A549 (cell line): ENCODE data around the gene ROCK1. TPM values are rescaled to one million over a fixed set of nuclear protein-coding genes. Genes with fewer than 3 reads are reported as not detected.

Source experiments
- ATAC-seq, 2 experiments: fragments of 200-7000 bp in 1 of 2; fragments of >200 bp in 1 of 2; cut with Nextera tagmentation in 1 of 2; cut with Tn5 transposase in 1 of 2; 3 replicates each; pipeline versions ENCODE4 v1.8.0 to v1.9.1; 2018 to 2020; ENCODE audit warnings: mild to moderate bottlenecking in 1 of 2, moderate library complexity in 1 of 2
- CTCF ChIA-PET: fragments of 300-600 bp; sonication (Branson Sonifier 250); formaldehyde crosslinking; extraction: SDS; loops from one replicate; lab custom pipeline; 2021; ENCODE audit warnings: antibody characterized with exemption, inconsistent platforms; lab: Yijun Ruan, JAX
- POLR2A ChIA-PET: fragments of 350-600 bp; formaldehyde crosslinking; extraction: SDS; loops from one replicate; lab custom pipeline; 2021; ENCODE audit warnings: antibody characterized with exemption, inconsistent platforms; lab: Yijun Ruan, JAX
- DNase-seq, 2 experiments: peaks; one replicate each; pipeline versions ENCODE4 v3.0.0 to v3.0.0-alpha.2; 2011 to 2016; ENCODE audit warnings: low read depth in 1 of 2, low spot score in 1 of 2
- FAIRE-seq: peaks from 2 replicates; lab custom pipeline; 2011; peaks lifted over from hg19 to GRCh38; lab: Jason Lieb, UNC
- H3K27ac ChIP-seq, 2 experiments: fragments of >200 bp; sonication (Bioruptor Twin); formaldehyde crosslinking; 3 replicates each; pipeline ENCODE4 v1.5.1; 2016 to 2017
- H3K4me1 ChIP-seq: fragments of >200 bp; sonication (Bioruptor Twin); formaldehyde crosslinking; 3 replicates; pipeline ENCODE4 v1.6.1; 2016
- H3K4me2 ChIP-seq: fragments of >200 bp; sonication (Bioruptor Twin); formaldehyde crosslinking; 3 replicates; pipeline ENCODE4 v1.6.1; 2016
- H3K4me3 ChIP-seq: fragments of >200 bp; sonication (Bioruptor Twin); formaldehyde crosslinking; 3 replicates; pipeline ENCODE4 v1.5.1; 2016
- H3K9me3 ChIP-seq: fragments of >200 bp; sonication (Bioruptor Twin); formaldehyde crosslinking; 3 replicates; pipeline ENCODE4 v1.6.1; 2016
- ATOH8 ChIP-seq: fragments of 250-450 bp; sonication (Bioruptor Pico); IDR thresholded peaks from 2 replicates; pipeline ENCODE4 v1.5.0; 2020; ENCODE audit warnings: low read depth, mild to moderate bottlenecking, moderate library complexity
- CHD4 ChIP-seq: fragments of 200-600 bp; sonication (generic); IDR thresholded peaks from 2 replicates; pipeline ENCODE4 v1.6.1; 2016; ENCODE audit warnings: antibody characterized with exemption, mild to moderate bottlenecking, borderline replicate concordance
- E2F6 ChIP-seq: IDR thresholded peaks from 2 replicates; pipeline ENCODE4 v1.6.1; 2012; ENCODE audit warnings: low read depth, borderline replicate concordance
- EHMT2 ChIP-seq: fragments of 200-600 bp; sonication (generic); IDR thresholded peaks from 2 replicates; pipeline ENCODE4 v1.6.1; 2016; ENCODE audit warnings: antibody characterized with exemption, low read depth, mild to moderate bottlenecking, moderate library complexity
- EP300 ChIP-seq, 2 experiments: fragments of >200 bp; sonication (Bioruptor Twin); formaldehyde crosslinking; IDR thresholded peaks; 2 replicates in 1 of 2; 3 replicates in 1 of 2; pipeline ENCODE4 v1.6.1; 2016 to 2017
- ESRRA ChIP-seq: fragments of 150-350 bp; IDR thresholded peaks from 2 replicates; pipeline ENCODE4 v1.6.1; 2014; ENCODE audit warnings: mild to moderate bottlenecking, low read length, borderline replicate concordance
- GATA3 ChIP-seq: IDR thresholded peaks from 2 replicates; pipeline ENCODE4 v1.6.1; 2012; ENCODE audit warnings: borderline replicate concordance
- HOXB13 ChIP-seq: fragments of 250-450 bp; sonication (Bioruptor Pico); IDR thresholded peaks from 2 replicates; pipeline ENCODE4 v1.5.0; 2020; ENCODE audit warnings: low read depth, mild to moderate bottlenecking, moderate library complexity
- HOXB5 ChIP-seq: fragments of 250-450 bp; sonication (Bioruptor Pico); IDR thresholded peaks from 2 replicates; pipeline ENCODE4 v1.5.0; 2020; ENCODE audit warnings: mild to moderate bottlenecking, moderate library complexity
- JUN ChIP-seq, 2 experiments: fragments of >200 bp; sonication (Bioruptor Twin); formaldehyde crosslinking; IDR thresholded peaks; 2 replicates in 1 of 2; 3 replicates in 1 of 2; pipeline ENCODE4 v1.6.1; 2016 to 2017
- JUNB ChIP-seq: fragments of >200 bp; sonication (Bioruptor Twin); formaldehyde crosslinking; IDR thresholded peaks from 2 replicates; pipeline ENCODE4 v1.6.1; 2016
- MAX ChIP-seq: IDR thresholded peaks from 2 replicates; pipeline ENCODE4 v1.6.1; 2012
- NR3C1 ChIP-seq: fragments of >200 bp; sonication (Bioruptor Twin); formaldehyde crosslinking; IDR thresholded peaks from 3 replicates; pipeline ENCODE4 v1.6.1; 2017
- PHF8 ChIP-seq: fragments of 200-600 bp; sonication (generic); IDR thresholded peaks from 2 replicates; pipeline ENCODE4 v1.6.1; 2016; ENCODE audit warnings: low read depth, mild to moderate bottlenecking, antibody characterized with exemption, moderate library complexity, borderline replicate concordance
- POLR2A ChIP-seq: IDR thresholded peaks from 2 replicates; pipeline ENCODE4 v1.6.1; 2012; ENCODE audit warnings: mild to moderate bottlenecking, low read length
- RARB ChIP-seq: fragments of 250-450 bp; sonication (Bioruptor Pico); IDR thresholded peaks from 2 replicates; pipeline ENCODE4 v1.8.0; 2021; ENCODE audit warnings: mild to moderate bottlenecking, moderate library complexity
- RCOR1 ChIP-seq: fragments of 150-350 bp; IDR thresholded peaks from 2 replicates; pipeline ENCODE4 v1.6.1; 2014; ENCODE audit warnings: antibody characterized with exemption, low read length, low read depth
- REST ChIP-seq: fragments of 200-600 bp; sonication (generic); IDR thresholded peaks from 2 replicates; pipeline ENCODE4 v1.6.1; 2016; ENCODE audit warnings: antibody characterized with exemption, mild to moderate bottlenecking, moderate library complexity
- SMC3 ChIP-seq: fragments of >200 bp; sonication (Bioruptor Twin); formaldehyde crosslinking; IDR thresholded peaks from 3 replicates; pipeline ENCODE4 v1.6.1; 2018; ENCODE audit warnings: inconsistent platforms
- TP53 ChIP-seq: fragments of 250-450 bp; sonication (Bioruptor Pico); IDR thresholded peaks from 2 replicates; pipeline ENCODE4 v1.5.0; 2021; ENCODE audit warnings: mild to moderate bottlenecking, moderate library complexity
- ZC3H11A ChIP-seq: fragments of 450-650 bp; IDR thresholded peaks from 2 replicates; pipeline ENCODE4 v1.6.1; 2014; ENCODE audit warnings: antibody characterized with exemption, mild to moderate bottlenecking
- WGBS: methylation state at CpG from one replicate; pipeline ENCODE4 v1.1.6; 2017; ENCODE audit errors: missing lambda C conversion rate; 5-methylcytosine and 5-hydroxymethylcytosine counted together
- polyA plus RNA-seq, 4 experiments: library from polyadenylated mRNA; depleted of rRNA in 3 of 4; stranded (reverse); fragments of >200 nt; fragmentation: RNase III in 1 of 4; extraction: RNeasy Plus Mini Kit Qiagen cat#74134 plus additional on column Dnase treatment in 1 of 4; gene quantifications; 2 replicates in 3 of 4; 3 replicates in 1 of 4; pipeline ENCODE4 v1.2.3, GENCODE V29; 2011 to 2017
- TF ChIP-seq, protein P1 (sequence below): fragments of 250-450 bp; sonication (Bioruptor Pico); IDR thresholded peaks from 2 replicates; pipeline ENCODE4 v1.5.0; 2021; ENCODE audit warnings: mild to moderate bottlenecking, moderate library complexity, borderline replicate concordance
- TF ChIP-seq, protein P2 (sequence below): fragments of >200 bp; sonication (Bioruptor Twin); formaldehyde crosslinking; IDR thresholded peaks from 3 replicates; pipeline ENCODE4 v1.5.1; 2016

The ROCK1 gene
- polyA plus RNA-seq, 2 of the 4 experiments (the other 2 are of a cell fraction), result 20.5 to 31.8 TPM

DNA sequence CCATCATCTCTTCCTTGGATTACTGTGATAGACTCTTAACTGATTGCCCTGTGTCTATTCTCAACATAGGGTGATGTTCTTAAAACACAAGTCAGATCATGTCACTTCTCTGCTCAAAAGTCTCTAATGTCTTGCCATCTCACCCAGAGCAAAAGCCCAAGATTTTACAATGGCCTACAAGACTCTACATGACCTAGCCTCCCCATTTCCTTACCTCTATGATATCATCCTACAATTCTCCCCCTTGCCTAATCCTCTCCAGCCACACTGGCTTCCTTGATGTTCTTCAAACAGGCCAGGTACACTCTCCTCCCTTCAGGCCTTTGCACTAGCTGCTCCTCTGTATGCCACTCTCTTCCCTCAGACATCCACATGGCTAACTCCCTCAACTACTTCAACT is 55.1 kb downstream of the ROCK1 start:
- POLR2A ChIA-PET, result no interaction called here
- FAIRE-seq (no peak), DNase-seq (no peak), ATAC-seq (no peak)
- H3K4me3 ChIP-seq, result no peak overlapping the region
- H3K4me1 ChIP-seq, result peaks cover 30% of the 10 kb centered on the region
- TF ChIP-seq ZC3H11A (no peak), EP300 (IDR thresholded peaks at IDR 0.05) (no peak), HOXB5 (no peak), GATA3 (no peak), RARB (CRISPR knock-in tag) (no peak), EHMT2 (no peak), SMC3 (no peak), ATOH8 (CRISPR knock-in tag) (no peak), POLR2A (no peak), MAX (no peak), HOXB13 (CRISPR knock-in tag) (no peak), RCOR1 (no peak), JUN (IDR thresholded peaks at IDR 0.05) (no peak), CHD4 (no peak), PHF8 (no peak), NR3C1 (no peak)
- TF ChIP-seq, protein P1, sequence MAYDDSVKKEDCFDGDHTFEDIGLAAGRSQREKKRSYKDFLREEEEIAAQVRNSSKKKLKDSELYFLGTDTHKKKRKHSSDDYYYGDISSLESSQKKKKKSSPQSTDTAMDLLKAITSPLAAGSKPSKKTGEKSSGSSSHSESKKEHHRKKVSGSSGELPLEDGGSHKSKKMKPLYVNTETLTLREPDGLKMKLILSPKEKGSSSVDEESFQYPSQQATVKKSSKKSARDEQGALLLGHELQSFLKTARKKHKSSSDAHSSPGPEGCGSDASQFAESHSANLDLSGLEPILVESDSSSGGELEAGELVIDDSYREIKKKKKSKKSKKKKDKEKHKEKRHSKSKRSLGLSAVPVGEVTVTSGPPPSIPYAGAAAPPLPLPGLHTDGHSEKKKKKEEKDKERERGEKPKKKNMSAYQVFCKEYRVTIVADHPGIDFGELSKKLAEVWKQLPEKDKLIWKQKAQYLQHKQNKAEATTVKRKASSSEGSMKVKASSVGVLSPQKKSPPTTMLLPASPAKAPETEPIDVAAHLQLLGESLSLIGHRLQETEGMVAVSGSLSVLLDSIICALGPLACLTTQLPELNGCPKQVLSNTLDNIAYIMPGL (CRISPR knock-in tag), result no peak
- TF ChIP-seq, protein P2, sequence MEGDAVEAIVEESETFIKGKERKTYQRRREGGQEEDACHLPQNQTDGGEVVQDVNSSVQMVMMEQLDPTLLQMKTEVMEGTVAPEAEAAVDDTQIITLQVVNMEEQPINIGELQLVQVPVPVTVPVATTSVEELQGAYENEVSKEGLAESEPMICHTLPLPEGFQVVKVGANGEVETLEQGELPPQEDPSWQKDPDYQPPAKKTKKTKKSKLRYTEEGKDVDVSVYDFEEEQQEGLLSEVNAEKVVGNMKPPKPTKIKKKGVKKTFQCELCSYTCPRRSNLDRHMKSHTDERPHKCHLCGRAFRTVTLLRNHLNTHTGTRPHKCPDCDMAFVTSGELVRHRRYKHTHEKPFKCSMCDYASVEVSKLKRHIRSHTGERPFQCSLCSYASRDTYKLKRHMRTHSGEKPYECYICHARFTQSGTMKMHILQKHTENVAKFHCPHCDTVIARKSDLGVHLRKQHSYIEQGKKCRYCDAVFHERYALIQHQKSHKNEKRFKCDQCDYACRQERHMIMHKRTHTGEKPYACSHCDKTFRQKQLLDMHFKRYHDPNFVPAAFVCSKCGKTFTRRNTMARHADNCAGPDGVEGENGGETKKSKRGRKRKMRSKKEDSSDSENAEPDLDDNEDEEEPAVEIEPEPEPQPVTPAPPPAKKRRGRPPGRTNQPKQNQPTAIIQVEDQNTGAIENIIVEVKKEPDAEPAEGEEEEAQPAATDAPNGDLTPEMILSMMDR, result no peak
- no peaks in the 10 kb centered on the region for H3K9me3 ChIP-seq
- H3K27ac ChIP-seq, result no peak overlapping the region
- CTCF ChIA-PET, result no interaction called here
- no peak overlapping the region for H3K4me2 ChIP-seq

- WGBS, result 72% methylated on average over 3 of the region's 3 CpGs
- peak overlapping the region; percentile 24 to 64; a peak in 2 of 6 replicates for H3K27ac ChIP-seq
- ChIA-PET CTCF (no interaction called here), POLR2A (no interaction called here)
- FAIRE-seq, result no peak
- H3K4me3 ChIP-seq, result no peak overlapping the region
- peak in 1 of 2 experiments; percentile 42; a peak in 1 of 6 replicates for ATAC-seq
- DNase-seq, result no peak
- no peaks in the 10 kb centered on the region for H3K9me3 ChIP-seq
- H3K4me2 ChIP-seq, result peak overlapping the region; percentile 63; the same call in 1 of the 3 replicates
- peaks cover 49% of the 10 kb centered on the region for H3K4me1 ChIP-seq
- TF ChIP-seq RCOR1 (no peak), PHF8 (no peak), E2F6 (no peak), JUN (IDR thresholded peaks at IDR 0.05) (no peak), HOXB13 (CRISPR knock-in tag) (no peak), JUNB (no peak), TP53 (no peak), REST (no peak), ATOH8 (CRISPR knock-in tag) (no peak), ESRRA (no peak), CHD4 (no peak)
- TF ChIP-seq, protein P1 (CRISPR knock-in tag), result no peak
Measured at GRCh38 chr18:21054252-21054821, 57.3 kb downstream of the ROCK1 start.
